KMS-11 (cell line): ENCODE data around the gene CAPN7.
"Not testable (repeated sequence)": the region's sequence is repeated elsewhere in the genome, so short reads cannot be mapped to it uniquely, and the experiment has no call there.

Source experiments
- H2AFZ ChIP-seq: fragments of 200-600 bp; sonication (generic); 2 replicates; pipeline ENCODE4 v1.6.1; 2016; ENCODE audit warnings: antibody characterized with exemption, mixed run types, low read depth
- H3K27ac ChIP-seq: fragments of 200-600 bp; sonication (generic); 2 replicates; pipeline ENCODE4 v1.6.1; 2016; ENCODE audit warnings: mild to moderate bottlenecking, mixed run types
- H3K27me3 ChIP-seq: fragments of 200-600 bp; sonication (generic); 2 replicates; pipeline ENCODE4 v1.6.1; 2017; ENCODE audit warnings: mild to moderate bottlenecking, low read depth, mixed run types, moderate library complexity; ENCODE audit not compliant: insufficient read depth
- H3K36me3 ChIP-seq: fragments of 200-600 bp; sonication (generic); 2 replicates; pipeline ENCODE4 v1.6.1; 2017; ENCODE audit warnings: mild to moderate bottlenecking, mixed run types; ENCODE audit not compliant: insufficient read depth
- H3K4me1 ChIP-seq: fragments of 200-600 bp; sonication (generic); 2 replicates; pipeline ENCODE4 v1.6.1; 2016; ENCODE audit warnings: mild to moderate bottlenecking, low read depth, mixed run types; ENCODE audit not compliant: poor library complexity, severe bottlenecking
- H3K4me2 ChIP-seq: fragments of 200-600 bp; sonication (generic); 2 replicates; pipeline ENCODE4 v1.7.0; 2016; ENCODE audit warnings: mild to moderate bottlenecking, mixed run types
- H3K4me3 ChIP-seq: fragments of 200-600 bp; sonication (generic); IDR thresholded peaks from 2 replicates; pipeline ENCODE4 v1.6.1; 2017; ENCODE audit warnings: low read depth, low read length, mixed read lengths; ENCODE audit not compliant: insufficient read depth
- H3K79me2 ChIP-seq: fragments of 200-600 bp; sonication (generic); 2 replicates; pipeline ENCODE4 v1.6.1; 2016; ENCODE audit warnings: low read depth, mixed run types; ENCODE audit not compliant: insufficient read depth
- H3K9ac ChIP-seq: fragments of 200-600 bp; sonication (generic); 2 replicates; pipeline ENCODE4 v1.6.1; 2016; ENCODE audit warnings: mild to moderate bottlenecking, mixed run types
- H4K20me1 ChIP-seq: fragments of 200-600 bp; sonication (generic); 2 replicates; pipeline ENCODE4 v1.6.1; 2016; ENCODE audit warnings: mild to moderate bottlenecking, mixed run types; ENCODE audit not compliant: insufficient read depth
- TF ChIP-seq, protein P1 (sequence below): fragments of 200-600 bp; sonication (generic); conservative IDR thresholded peaks from 2 replicates; pipeline ENCODE4 v1.6.1; 2017; ENCODE audit warnings: low read depth, mild to moderate bottlenecking, antibody characterized with exemption, low read length, moderate library complexity, mixed read lengths

The CAPN7 gene

DNA sequence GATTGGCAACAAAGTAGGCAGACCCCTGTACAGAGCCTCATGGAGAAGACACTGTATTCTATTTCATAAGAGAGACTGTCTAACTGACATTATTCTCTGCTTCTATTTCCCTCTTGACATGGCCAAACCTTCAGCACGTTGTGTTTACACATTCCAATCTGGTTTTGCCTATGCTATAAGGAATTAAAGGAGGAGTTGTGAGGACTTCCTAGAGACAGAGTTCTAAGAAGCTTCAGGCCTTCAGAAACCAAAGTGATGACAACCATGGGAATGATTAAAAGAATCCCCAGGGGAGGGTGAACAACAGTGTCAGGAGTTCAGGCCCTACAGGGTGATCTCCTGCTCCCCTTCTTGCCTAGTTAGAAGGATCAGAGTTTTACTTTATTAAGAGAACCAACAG lies 44.9 kb upstream of the CAPN7 start:
- no peaks in the 10 kb centered on the region for H3K27me3 ChIP-seq
- H3K4me3 ChIP-seq: no peak overlapping the region

GRCh38 chr3:15163656-15164055 lies 42.4 kb upstream of the CAPN7 start:
- H3K36me3 ChIP-seq, H3K4me3 ChIP-seq, H3K27me3 ChIP-seq, H2AFZ ChIP-seq, H4K20me1 ChIP-seq, H3K4me1 ChIP-seq, H3K79me2 ChIP-seq, H3K9ac ChIP-seq, H3K4me2 ChIP-seq, H3K27ac ChIP-seq: not testable (repeated sequence)

More for the DNA sequence above, 44.9 kb upstream of the CAPN7 start:
- no peak overlapping the region for H3K27ac ChIP-seq
- no peak overlapping the region for H3K9ac ChIP-seq
- TF ChIP-seq, protein P1, sequence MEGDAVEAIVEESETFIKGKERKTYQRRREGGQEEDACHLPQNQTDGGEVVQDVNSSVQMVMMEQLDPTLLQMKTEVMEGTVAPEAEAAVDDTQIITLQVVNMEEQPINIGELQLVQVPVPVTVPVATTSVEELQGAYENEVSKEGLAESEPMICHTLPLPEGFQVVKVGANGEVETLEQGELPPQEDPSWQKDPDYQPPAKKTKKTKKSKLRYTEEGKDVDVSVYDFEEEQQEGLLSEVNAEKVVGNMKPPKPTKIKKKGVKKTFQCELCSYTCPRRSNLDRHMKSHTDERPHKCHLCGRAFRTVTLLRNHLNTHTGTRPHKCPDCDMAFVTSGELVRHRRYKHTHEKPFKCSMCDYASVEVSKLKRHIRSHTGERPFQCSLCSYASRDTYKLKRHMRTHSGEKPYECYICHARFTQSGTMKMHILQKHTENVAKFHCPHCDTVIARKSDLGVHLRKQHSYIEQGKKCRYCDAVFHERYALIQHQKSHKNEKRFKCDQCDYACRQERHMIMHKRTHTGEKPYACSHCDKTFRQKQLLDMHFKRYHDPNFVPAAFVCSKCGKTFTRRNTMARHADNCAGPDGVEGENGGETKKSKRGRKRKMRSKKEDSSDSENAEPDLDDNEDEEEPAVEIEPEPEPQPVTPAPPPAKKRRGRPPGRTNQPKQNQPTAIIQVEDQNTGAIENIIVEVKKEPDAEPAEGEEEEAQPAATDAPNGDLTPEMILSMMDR: no peak
- no peak overlapping the region for H3K4me2 ChIP-seq
- no peak overlapping the region for H2AFZ ChIP-seq
- H4K20me1 ChIP-seq: no peaks in the 10 kb centered on the region
- H3K4me1 ChIP-seq: no peaks in the 10 kb centered on the region
- H3K36me3 ChIP-seq: no peaks in the 10 kb centered on the region
- no peaks in the 10 kb centered on the region for H3K79me2 ChIP-seq

DNA sequence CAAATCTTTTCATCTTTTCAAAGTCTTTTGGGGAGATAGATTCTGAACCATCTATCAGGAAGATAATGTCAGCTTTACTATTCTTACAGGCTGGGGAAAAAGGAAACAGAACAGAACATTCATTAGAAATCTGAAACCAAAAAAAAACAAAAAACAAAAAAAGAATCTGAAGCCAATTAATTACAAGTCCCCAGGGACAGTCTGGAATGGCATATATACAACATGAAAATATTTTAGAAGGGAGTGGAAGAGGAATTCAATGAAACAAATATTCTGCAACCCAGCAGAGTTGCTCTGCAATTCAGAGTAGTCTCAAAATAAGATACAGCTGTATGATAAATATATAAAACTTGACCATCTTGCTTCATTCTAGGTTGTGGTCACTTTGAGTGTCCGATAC lies 41.7 kb upstream of the CAPN7 start:
- TF ChIP-seq, protein P1: no peak
- Histone ChIP-seq H3K79me2 (no peaks in the 10 kb centered on the region), H3K36me3 (no peaks in the 10 kb centered on the region), H3K4me1 (no peaks in the 10 kb centered on the region), H3K4me2 (no peak overlapping the region), H3K27ac (no peak overlapping the region), H2AFZ (no peak overlapping the region), H3K4me3 (no peak overlapping the region), H4K20me1 (no peaks in the 10 kb centered on the region), H3K9ac (no peak overlapping the region), H3K27me3 (no peaks in the 10 kb centered on the region)

DNA sequence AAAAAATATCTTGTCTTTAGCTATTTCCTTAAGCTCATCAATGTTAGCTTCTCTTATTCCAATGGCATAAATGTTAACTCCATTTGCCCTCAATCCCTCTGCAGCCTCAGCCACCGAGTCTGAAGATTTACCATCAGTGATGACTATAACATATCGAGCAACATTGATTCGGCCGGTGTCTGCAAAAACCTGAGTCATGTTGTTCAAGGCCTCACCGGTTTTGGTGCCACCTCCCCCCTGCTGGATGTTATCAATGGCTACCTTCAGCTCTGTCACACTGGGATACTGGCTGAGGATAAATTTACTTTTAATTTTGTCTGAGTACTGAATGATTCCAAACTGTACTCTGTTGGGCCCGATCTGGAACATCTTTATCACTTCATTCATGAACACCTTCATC lies 41.0 kb upstream of the CAPN7 start:
- no peak overlapping the region for H3K4me3 ChIP-seq
- no peak overlapping the region for H3K9ac ChIP-seq

GRCh38 chr3:15166391-15166790 lies 39.7 kb upstream of the CAPN7 start:
- not testable (repeated sequence) for H3K27ac ChIP-seq, H2AFZ ChIP-seq, H3K4me2 ChIP-seq, H3K79me2 ChIP-seq, H3K4me3 ChIP-seq, H3K27me3 ChIP-seq, H4K20me1 ChIP-seq, H3K36me3 ChIP-seq, H3K4me1 ChIP-seq, H3K9ac ChIP-seq

More for the DNA sequence above, 41.0 kb upstream of the CAPN7 start:
- no peaks in the 10 kb centered on the region for H3K36me3 ChIP-seq
- TF ChIP-seq, protein P1: no peak
- no peak overlapping the region for H3K4me2 ChIP-seq
- H3K4me1 ChIP-seq: no peaks in the 10 kb centered on the region
- H3K79me2 ChIP-seq: no peaks in the 10 kb centered on the region
- no peaks in the 10 kb centered on the region; the same call in 1 of the 2 replicates for H3K27me3 ChIP-seq
- no peaks in the 10 kb centered on the region for H4K20me1 ChIP-seq
- no peak overlapping the region for H2AFZ ChIP-seq
- no peak overlapping the region for H3K27ac ChIP-seq
